Hepatocyte (in vitro differentiated cells): ENCODE data around the gene XRN1. TPM values are rescaled to one million over a fixed set of nuclear protein-coding genes. Genes with fewer than 3 reads are reported as not detected.

ENCODE experiments used
- DNase-seq: peaks from one replicate; pipeline ENCODE4 v3.0.0-alpha.2; 2016; ENCODE audit warnings: low spot score
- H2AFZ ChIP-seq: fragments of 200-600 bp; sonication (generic); 2 replicates; pipeline ENCODE4 v1.6.0; 2016; ENCODE audit warnings: antibody characterized with exemption, mild to moderate bottlenecking
- H3K27ac ChIP-seq: fragments of 200-600 bp; sonication (generic); 2 replicates; pipeline ENCODE4 v1.5.1; 2016; ENCODE audit warnings: mild to moderate bottlenecking
- H3K27me3 ChIP-seq: fragments of 200-600 bp; sonication (generic); 2 replicates; pipeline ENCODE4 v1.6.1; 2016
- H3K36me3 ChIP-seq: fragments of 200-600 bp; sonication (generic); replicated peaks from 2 replicates; pipeline ENCODE4 v1.5.1; 2016; ENCODE audit warnings: low read depth; ENCODE audit not compliant: insufficient read depth
- H3K4me1 ChIP-seq: fragments of 200-600 bp; sonication (generic); 2 replicates; pipeline ENCODE4 v1.5.1; 2016; ENCODE audit warnings: mild to moderate bottlenecking, moderate library complexity; ENCODE audit not compliant: insufficient read depth
- H3K4me2 ChIP-seq: fragments of 200-600 bp; sonication (generic); 2 replicates; pipeline ENCODE4 v1.6.0; 2016
- H3K4me3 ChIP-seq: fragments of 200-600 bp; sonication (generic); 2 replicates; pipeline ENCODE4 v1.5.1; 2016; ENCODE audit warnings: mild to moderate bottlenecking
- H3K79me2 ChIP-seq: fragments of 200-600 bp; sonication (generic); 2 replicates; pipeline ENCODE4 v1.6.0; 2017; ENCODE audit warnings: mild to moderate bottlenecking
- H3K9me2 ChIP-seq: fragments of 200-600 bp; sonication (generic); replicated peaks from 2 replicates; pipeline ENCODE4 v1.6.0; 2017; ENCODE audit warnings: mild to moderate bottlenecking; ENCODE audit not compliant: insufficient read depth
- H3K9me3 ChIP-seq: fragments of 200-600 bp; sonication (generic); 2 replicates; pipeline ENCODE4 v1.5.1; 2016; ENCODE audit warnings: low read depth, mild to moderate bottlenecking
- H4K20me1 ChIP-seq: fragments of 200-600 bp; sonication (generic); 2 replicates; pipeline ENCODE4 v1.6.0; 2016; ENCODE audit warnings: mild to moderate bottlenecking; ENCODE audit not compliant: insufficient read depth, poor library complexity, severe bottlenecking
- CTCF ChIP-seq: fragments of 200-600 bp; sonication (generic); IDR thresholded peaks from 2 replicates; pipeline ENCODE4 v1.5.1; 2016; ENCODE audit warnings: antibody characterized with exemption, mild to moderate bottlenecking; ENCODE audit not compliant: poor library complexity
- EZH2 ChIP-seq: fragments of 200-600 bp; sonication (generic); IDR thresholded peaks from 2 replicates; pipeline ENCODE4 v1.6.1; 2016; ENCODE audit warnings: antibody characterized with exemption, mild to moderate bottlenecking, borderline replicate concordance
- EZH2phosphoT487 ChIP-seq: fragments of 200-600 bp; sonication (generic); IDR thresholded peaks from one replicate; pipeline ENCODE4 v1.6.1; 2018; ENCODE audit warnings: antibody characterized with exemption, mild to moderate bottlenecking, low read depth, moderate library complexity; ENCODE audit not compliant: unreplicated experiment, severe bottlenecking
- WGBS: methylation state at CpG from one replicate; pipeline ENCODE4 v1.1.6; 2016; ENCODE audit warnings: low lambda C conversion rate; ENCODE audit errors: missing lambda C conversion rate; 5-methylcytosine and 5-hydroxymethylcytosine counted together
- polyA plus RNA-seq: library from polyadenylated mRNA; unstranded; fragments of >200 nt; fragmentation: Nextera tagmentation; extraction: Ambion mirVana; gene quantifications from 2 replicates; pipeline ENCODE4 v1.2.1, GENCODE V29; 2016
- total RNA-seq: library from RNA; depleted of rRNA; stranded (reverse); fragments of >200 nt; gene quantifications from 2 replicates; pipeline ENCODE4 v1.2.3, GENCODE V29; 2014

XRN1 gene
- total and polyA plus RNA-seq, 2 experiments from 2014 or later: 6.0 to 39.5 TPM

GRCh38 chr3:142436951-142437585 lies 10.8 kb downstream of the XRN1 start:
- no peak for DNase-seq
- Histone ChIP-seq H2AFZ (no peak overlapping the region), H3K36me3 (no peaks in the 10 kb centered on the region), H3K4me3 (no peak overlapping the region), H4K20me1 (peaks cover 14% of the 10 kb centered on the region), H3K9me2 (no peaks in the 10 kb centered on the region), H3K4me2 (no peak overlapping the region), H3K9me3 (no peaks in the 10 kb centered on the region), H3K79me2 (peaks cover 91% of the 10 kb centered on the region), H3K27me3 (no peaks in the 10 kb centered on the region), H3K4me1 (no peaks in the 10 kb centered on the region), H3K27ac (no peak overlapping the region)
- TF ChIP-seq EZH2phosphoT487 (no peak), EZH2 (no peak), CTCF (no peak)

GRCh38 chr3:142434503-142434902 lies 13.3 kb downstream of the XRN1 start:
- H3K4me2 ChIP-seq: no peak overlapping the region
- H4K20me1 ChIP-seq: peaks cover 11% of the 10 kb centered on the region
- no peak overlapping the region for H3K27ac ChIP-seq
- H3K79me2 ChIP-seq: peaks cover 71% of the 10 kb centered on the region
- 75% methylated on average over 4 of the region's 4 CpGs for WGBS
- no peaks in the 10 kb centered on the region for H3K9me2 ChIP-seq
- no peak for DNase-seq
- no peaks in the 10 kb centered on the region for H3K36me3 ChIP-seq
- H3K4me1 ChIP-seq: no peaks in the 10 kb centered on the region
- H3K9me3 ChIP-seq: no peaks in the 10 kb centered on the region
- no peak overlapping the region for H2AFZ ChIP-seq
- H3K27me3 ChIP-seq: no peaks in the 10 kb centered on the region
- TF ChIP-seq EZH2 (no peak), EZH2phosphoT487 (no peak)
- H3K4me3 ChIP-seq: no peak overlapping the region

- no peak for DNase-seq
- peaks cover 7% of the 10 kb centered on the region for H4K20me1 ChIP-seq
- no peak overlapping the region for H3K4me2 ChIP-seq
- no peak overlapping the region for H3K27ac ChIP-seq
- no peaks in the 10 kb centered on the region for H3K27me3 ChIP-seq
- H3K36me3 ChIP-seq: no peaks in the 10 kb centered on the region
- no peaks in the 10 kb centered on the region for H3K9me3 ChIP-seq
- no peak for TF ChIP-seq EZH2phosphoT487
- no peak for TF ChIP-seq EZH2
- no peak for TF ChIP-seq CTCF
- no peak overlapping the region for H2AFZ ChIP-seq
- no peak overlapping the region for H3K4me3 ChIP-seq
- H3K4me1 ChIP-seq: no peaks in the 10 kb centered on the region
- no peaks in the 10 kb centered on the region for H3K9me2 ChIP-seq
- 94% methylated on average over 2 of the region's 2 CpGs for WGBS
- peaks cover 63% of the 10 kb centered on the region for H3K79me2 ChIP-seq
Observed at GRCh38 chr3:142433110-142433509, 14.7 kb downstream of the XRN1 start.

- no peak overlapping the region for H3K4me3 ChIP-seq
- DNase-seq: no peak
Observed at GRCh38 chr3:142429582-142429981, 18.3 kb downstream of the XRN1 start.

More at GRCh38 chr3:142429582-142429981, 18.3 kb downstream of the XRN1 start:
- Histone ChIP-seq H3K79me2 (peaks cover 31% of the 10 kb centered on the region), H3K9me2 (no peaks in the 10 kb centered on the region), H3K9me3 (no peaks in the 10 kb centered on the region), H2AFZ (no peak overlapping the region), H3K4me1 (no peaks in the 10 kb centered on the region), H3K27ac (no peak overlapping the region), H3K4me2 (no peak overlapping the region), H3K27me3 (no peaks in the 10 kb centered on the region), H3K36me3 (no peaks in the 10 kb centered on the region), H4K20me1 (no peaks in the 10 kb centered on the region)
- TF ChIP-seq CTCF (no peak), EZH2phosphoT487 (no peak), EZH2 (no peak)
